Measurements from ENCODE around the gene TNFAIP3.

TNFAIP3 gene

GRCh38 chr6:137866200-137866913, 702 bp upstream of the TNFAIP3 start:
- no peak for DNase-seq

DNA sequence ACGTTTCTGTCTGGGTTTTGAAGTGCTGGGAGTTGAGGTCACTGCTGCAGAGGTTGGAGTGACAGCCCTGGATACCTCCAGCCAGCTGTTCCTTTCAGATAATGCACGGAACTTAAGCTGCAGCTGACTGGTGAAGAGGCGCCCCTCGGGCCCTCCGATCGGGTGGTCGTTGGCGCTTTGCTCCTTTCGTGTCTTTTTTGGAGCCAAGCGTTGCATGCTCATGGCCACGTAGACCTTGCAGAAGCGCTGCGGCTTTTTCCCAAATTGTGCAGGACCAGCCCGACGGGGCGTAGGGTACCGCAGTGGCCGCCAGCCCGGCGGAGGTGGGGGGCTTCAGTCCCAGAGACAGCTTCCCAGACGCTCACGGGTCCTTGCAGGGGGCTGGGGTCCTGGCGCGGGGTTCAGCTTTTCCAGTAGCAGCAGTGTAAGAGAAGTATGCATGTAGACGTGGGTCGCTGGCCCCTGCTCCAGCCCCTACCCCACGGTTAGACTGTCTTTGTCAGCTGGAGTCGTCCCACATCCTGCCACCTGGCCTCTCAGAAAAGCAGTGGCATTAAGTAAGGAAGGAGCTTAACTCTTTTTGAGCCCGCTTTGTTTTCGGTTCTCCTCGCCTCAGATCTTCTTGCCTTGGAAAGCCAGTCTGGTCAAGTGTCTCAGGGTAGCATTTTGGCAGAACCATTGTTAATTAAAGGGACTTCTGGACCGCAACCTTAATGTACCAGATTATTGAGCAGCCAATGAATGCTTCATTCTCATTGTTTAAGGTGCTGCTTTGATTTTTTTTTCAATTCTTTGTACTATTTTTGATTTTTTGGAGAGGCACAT, 838 bp downstream of the TNFAIP3 start:
- no peak for DNase-seq

GRCh38 chr6:137868721-137869548, 1.9 kb downstream of the TNFAIP3 start:
- no peak for DNase-seq

- no peak for DNase-seq
Observed at GRCh38 chr6:137869549-137870307, 2.7 kb downstream of the TNFAIP3 start.

DNA sequence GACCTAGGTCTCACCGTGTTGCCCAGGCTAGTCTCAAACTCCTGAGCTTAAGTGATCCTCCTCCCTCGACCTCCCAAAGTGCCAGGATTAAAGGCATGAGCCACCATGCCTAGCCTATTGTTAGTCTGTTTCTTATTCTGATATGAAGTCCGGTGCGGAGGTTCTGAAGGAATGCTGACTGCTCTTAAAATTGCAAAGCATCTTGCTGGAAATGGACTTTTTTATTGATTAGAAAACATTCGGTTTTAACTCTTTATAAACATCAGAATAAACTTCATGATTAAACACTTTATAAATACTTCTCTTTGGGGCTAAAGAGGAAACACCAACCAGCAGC, 3.2 kb downstream of the TNFAIP3 start:
- DNase-seq: no peak

DNA sequence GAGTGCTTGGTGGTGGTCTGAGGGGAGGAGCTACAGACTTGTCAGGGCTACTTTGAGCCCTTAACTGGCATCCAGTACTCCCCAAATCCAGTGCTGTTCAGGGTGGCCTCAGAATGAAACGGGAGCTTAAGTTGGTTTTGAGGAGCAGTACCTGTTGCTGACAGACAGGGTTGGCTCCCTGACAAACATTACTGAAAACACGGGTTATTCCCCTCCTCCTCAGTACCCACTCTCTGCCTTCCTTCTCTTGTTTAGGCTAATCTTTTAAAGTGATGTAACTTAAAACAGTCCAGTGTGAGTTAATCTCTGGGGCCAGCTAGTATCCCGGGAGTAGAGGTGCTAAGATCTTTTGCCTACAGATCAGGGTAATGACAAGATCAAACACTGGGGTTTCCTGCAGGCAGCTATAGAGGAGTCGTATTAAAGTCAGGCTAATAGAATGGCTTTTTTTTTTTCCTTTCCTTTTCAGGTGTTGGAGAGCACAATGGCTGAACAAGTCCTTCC, 3.7 kb downstream of the TNFAIP3 start:
- DNase-seq: no peak

- no peak for DNase-seq
Observed at GRCh38 chr6:137871291-137871690, 4.2 kb downstream of the TNFAIP3 start.

- no peak for DNase-seq
Observed at GRCh38 chr6:137871831-137872454, 4.9 kb downstream of the TNFAIP3 start.

DNA sequence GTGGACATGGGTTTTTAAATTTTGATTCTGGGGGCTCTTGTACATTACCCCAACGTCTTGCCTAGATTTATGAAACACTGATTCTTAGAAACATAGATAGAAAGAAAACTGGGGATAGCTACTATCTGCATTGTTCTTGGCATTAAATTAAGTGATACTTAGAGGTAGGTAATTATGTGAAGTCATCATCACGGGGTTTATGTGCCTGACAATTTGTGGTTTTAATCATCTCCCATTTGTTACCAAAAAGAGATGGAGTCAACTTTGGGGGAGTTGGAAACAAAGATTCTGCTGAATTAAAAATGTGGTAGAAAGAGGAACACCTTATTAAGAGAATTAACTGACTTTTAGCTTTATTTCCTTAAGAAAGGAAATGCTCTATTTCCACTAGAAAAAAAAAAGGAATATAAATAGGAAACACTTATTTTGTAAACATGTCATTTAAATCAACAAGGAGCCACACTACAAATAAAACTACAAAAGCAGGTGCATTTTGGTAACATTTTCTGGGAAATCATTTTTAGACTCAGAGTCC, 5.6 kb downstream of the TNFAIP3 start:
- DNase-seq: no peak

DNA sequence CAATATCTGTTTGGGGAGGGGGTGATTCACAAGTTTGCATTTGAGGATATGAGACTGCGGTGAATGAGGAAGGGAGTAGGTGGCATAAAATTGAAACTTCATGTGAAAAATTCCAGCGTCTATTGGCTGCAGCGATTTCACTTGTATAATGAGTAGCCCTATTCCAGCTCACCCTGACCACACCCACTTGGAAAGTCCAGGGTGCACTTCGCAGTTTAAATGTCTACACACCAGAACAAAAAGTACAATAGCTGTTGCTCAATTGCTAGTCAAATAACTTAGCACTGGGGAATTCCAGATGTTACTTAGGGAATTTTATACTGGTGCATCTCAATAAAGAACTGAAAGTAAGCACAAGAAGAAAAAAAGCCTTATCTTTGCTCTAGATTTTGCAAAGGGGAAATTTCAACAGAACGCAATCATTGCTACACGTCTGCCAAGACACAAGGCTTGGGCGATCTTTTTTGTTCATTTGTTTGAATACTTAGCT, 6.3 kb downstream of the TNFAIP3 start:
- no peak for DNase-seq

DNA sequence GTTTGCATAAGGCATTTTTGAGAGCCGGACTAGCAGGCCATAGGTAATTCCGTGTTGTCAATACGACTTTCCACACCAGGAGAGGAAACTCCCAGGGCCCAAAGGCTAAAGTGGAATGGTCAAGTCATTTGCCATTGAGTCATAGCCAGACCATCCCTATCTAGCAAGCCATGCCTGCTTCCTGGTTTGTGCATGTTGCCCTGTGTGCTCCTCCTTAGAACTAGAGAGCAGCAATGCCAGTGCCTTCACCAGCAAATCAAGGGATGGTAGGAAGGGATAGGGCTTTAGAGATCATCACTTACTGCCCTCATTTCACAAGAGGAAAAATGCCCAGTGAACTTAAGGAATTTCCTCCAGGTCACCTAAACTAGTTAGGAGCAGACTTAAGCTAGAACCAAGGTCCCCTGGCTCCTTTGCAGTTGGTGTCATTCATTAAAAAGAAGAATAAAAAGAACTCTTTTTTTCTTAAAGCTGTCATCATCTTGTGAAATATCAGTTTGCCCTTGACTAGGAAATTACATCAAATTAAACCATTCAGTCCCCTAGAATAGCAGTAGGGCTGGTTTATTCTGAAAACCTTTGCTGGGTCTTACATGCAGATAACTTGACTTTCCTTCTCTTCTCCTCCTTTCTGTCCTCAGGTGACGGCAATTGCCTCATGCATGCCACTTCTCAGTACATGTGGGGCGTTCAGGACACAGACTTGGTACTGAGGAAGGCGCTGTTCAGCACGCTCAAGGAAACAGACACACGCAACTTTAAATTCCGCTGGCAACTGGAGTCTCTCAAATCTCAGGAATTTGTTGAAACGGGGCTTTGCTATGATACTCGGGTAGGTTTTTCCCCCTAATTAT, 7.4 kb downstream of the TNFAIP3 start:
- DNase-seq: no peak

GRCh38 chr6:137875058-137875520, 8.0 kb downstream of the TNFAIP3 start:
- no peak for DNase-seq

GRCh38 chr6:137875606-137876005, 8.5 kb downstream of the TNFAIP3 start:
- no peak for DNase-seq

DNA sequence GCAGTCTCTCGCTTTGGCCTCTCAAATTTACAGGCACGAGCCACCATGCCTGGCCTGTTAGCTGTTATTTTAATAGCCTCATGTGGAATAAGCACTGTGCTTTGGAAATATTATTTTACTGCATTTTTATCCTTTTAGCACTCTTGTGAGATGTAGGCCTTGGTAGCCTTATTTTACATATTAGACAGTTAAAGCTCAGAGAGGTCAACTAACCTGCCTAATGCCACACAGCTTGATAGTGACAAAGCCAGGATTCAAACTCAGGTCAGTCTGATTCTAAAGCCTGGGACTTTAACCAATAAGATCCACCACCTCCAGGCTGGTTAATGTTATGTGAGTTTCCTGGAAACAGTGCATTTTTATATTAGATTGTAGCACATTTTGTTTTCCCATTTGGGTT, 9.5 kb downstream of the TNFAIP3 start:
- no peak for DNase-seq

- no peak for DNase-seq
Observed at GRCh38 chr6:137877113-137877512, 10.1 kb downstream of the TNFAIP3 start.

- no peak for DNase-seq
Observed at GRCh38 chr6:137877606-137878005, 10.5 kb downstream of the TNFAIP3 start.

- DNase-seq: no peak
Observed at GRCh38 chr6:137878029-137878428, 11.0 kb downstream of the TNFAIP3 start.

- no peak for DNase-seq
Observed at GRCh38 chr6:137878486-137879285, 11.6 kb downstream of the TNFAIP3 start.

DNA sequence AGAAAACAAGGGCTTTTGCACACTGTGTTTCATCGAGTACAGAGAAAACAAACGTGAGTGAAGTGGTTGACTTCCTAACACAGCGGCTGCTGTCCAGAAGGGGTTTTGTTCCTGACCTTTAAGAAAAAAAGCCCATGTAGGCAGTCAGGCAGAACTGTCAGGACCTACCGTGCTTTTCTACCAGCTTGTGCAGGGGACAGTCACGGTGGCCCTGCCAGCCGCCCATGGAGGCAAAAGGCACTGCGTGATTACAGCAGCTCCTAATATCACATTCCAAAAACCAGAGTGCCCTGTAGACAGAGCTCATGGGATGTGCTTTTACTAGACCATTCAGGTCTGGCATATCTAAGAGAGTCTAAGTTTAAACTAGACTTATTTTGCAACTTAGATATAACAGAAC, 12.2 kb downstream of the TNFAIP3 start:
- DNase-seq: no peak
